SK-N-SH treated with all-trans-retinoic acid at 6 μM for 48 hours (cell line): Measurements from ENCODE around the gene QKI.

Experiments
- ATAC-seq: fragments of 200-7000 bp; cut with Tn5 transposase; 3 replicates; pipeline ENCODE4 v1.9.1; 2020; ENCODE audit warnings: mild to moderate bottlenecking, moderate library complexity
- ARNTL ChIP-seq: fragments of 450-650 bp; formaldehyde crosslinking; IDR thresholded peaks from 2 replicates; pipeline ENCODE4 v1.5.0; 2020; ENCODE audit warnings: low read depth, mild to moderate bottlenecking, moderate library complexity, borderline replicate concordance
- BACH2 ChIP-seq: fragments of 250-450 bp; sonication (Bioruptor Pico); IDR thresholded peaks from 2 replicates; pipeline ENCODE4 v1.9.0; 2021; ENCODE audit warnings: mild to moderate bottlenecking, borderline replicate concordance
- CREB5 ChIP-seq: fragments of 250-450 bp; sonication (Bioruptor Pico); IDR thresholded peaks from 2 replicates; pipeline ENCODE4 v1.5.1; 2020; ENCODE audit warnings: low read depth, mild to moderate bottlenecking, moderate library complexity
- CSDC2 ChIP-seq: fragments of 250-450 bp; sonication (Bioruptor Pico); IDR thresholded peaks from 2 replicates; pipeline ENCODE4 v1.5.0; 2020; ENCODE audit warnings: mild to moderate bottlenecking, moderate library complexity
- ESRRG ChIP-seq: fragments of 250-450 bp; sonication (Bioruptor Pico); IDR thresholded peaks from 2 replicates; pipeline ENCODE4 v1.6.1; 2021; ENCODE audit warnings: mild to moderate bottlenecking
- GLIS3 ChIP-seq: fragments of 250-450 bp; sonication (Bioruptor Pico); IDR thresholded peaks from 2 replicates; pipeline ENCODE4 v1.5.0; 2020; ENCODE audit warnings: mild to moderate bottlenecking, moderate library complexity
- ISL1 ChIP-seq: fragments of 250-450 bp; sonication (Bioruptor Pico); IDR thresholded peaks from 2 replicates; pipeline ENCODE4 v2.1.2; 2022; ENCODE audit warnings: mild to moderate bottlenecking, moderate library complexity
- OSR1 ChIP-seq: fragments of 250-450 bp; sonication (Bioruptor Pico); IDR thresholded peaks from 2 replicates; pipeline ENCODE4 v1.8.0; 2022; ENCODE audit warnings: moderate library complexity, mild to moderate bottlenecking, inconsistent platforms
- PATZ1 ChIP-seq: fragments of 250-450 bp; sonication (Bioruptor Pico); IDR thresholded peaks from 2 replicates; pipeline ENCODE4 v1.8.0; 2020; ENCODE audit warnings: mild to moderate bottlenecking, moderate library complexity, borderline replicate concordance
- POU6F1 ChIP-seq: fragments of 250-450 bp; sonication (Bioruptor Pico); IDR thresholded peaks from 2 replicates; pipeline ENCODE4 v1.8.0; 2021; ENCODE audit warnings: low read depth, mild to moderate bottlenecking, moderate library complexity, borderline replicate concordance
- RARB ChIP-seq: fragments of 250-450 bp; sonication (Bioruptor Pico); IDR thresholded peaks from 2 replicates; pipeline ENCODE4 v1.8.0; 2021; ENCODE audit warnings: mild to moderate bottlenecking, moderate library complexity
- SNAI2 ChIP-seq: fragments of 250-450 bp; sonication (Bioruptor Pico); IDR thresholded peaks from 2 replicates; pipeline ENCODE4 v1.5.0; 2020; ENCODE audit warnings: mild to moderate bottlenecking, moderate library complexity
- TCF4 ChIP-seq: fragments of 250-450 bp; sonication (Bioruptor Pico); IDR thresholded peaks from 2 replicates; pipeline ENCODE4 v1.8.0; 2021; ENCODE audit warnings: mild to moderate bottlenecking, moderate library complexity, borderline replicate concordance
- TOX ChIP-seq: fragments of 250-450 bp; sonication (Bioruptor Pico); IDR thresholded peaks from 2 replicates; pipeline ENCODE4 v1.8.0; 2021; ENCODE audit warnings: mild to moderate bottlenecking, moderate library complexity, borderline replicate concordance
- ZFP30 ChIP-seq: fragments of 450-650 bp; formaldehyde crosslinking; IDR thresholded peaks from 2 replicates; pipeline ENCODE4 v1.5.0; 2022; ENCODE audit warnings: mild to moderate bottlenecking, moderate library complexity
- ZNF565 ChIP-seq: fragments of 450-650 bp; formaldehyde crosslinking; conservative IDR thresholded peaks from 2 replicates; pipeline ENCODE4 v1.5.0; 2020; ENCODE audit warnings: low read depth, mild to moderate bottlenecking, moderate library complexity
- ZNF70 ChIP-seq: fragments of 450-650 bp; formaldehyde crosslinking; IDR thresholded peaks from 2 replicates; pipeline ENCODE4 v1.5.0; 2020; ENCODE audit warnings: mild to moderate bottlenecking, moderate library complexity
- ZNF8 ChIP-seq: fragments of 450-650 bp; formaldehyde crosslinking; IDR thresholded peaks from 2 replicates; pipeline ENCODE4 v1.5.0; 2020; ENCODE audit warnings: mild to moderate bottlenecking, moderate library complexity
- TF ChIP-seq, protein P1 (sequence below): fragments of 250-450 bp; sonication (Bioruptor Pico); IDR thresholded peaks from 2 replicates; pipeline ENCODE4 v1.5.1; 2021; ENCODE audit warnings: mild to moderate bottlenecking, moderate library complexity
- TF ChIP-seq, protein P2 (sequence below): fragments of 250-450 bp; sonication (Bioruptor Pico); IDR thresholded peaks from 2 replicates; pipeline ENCODE4 v1.5.0; 2020; ENCODE audit warnings: mild to moderate bottlenecking, moderate library complexity

QKI gene

DNA sequence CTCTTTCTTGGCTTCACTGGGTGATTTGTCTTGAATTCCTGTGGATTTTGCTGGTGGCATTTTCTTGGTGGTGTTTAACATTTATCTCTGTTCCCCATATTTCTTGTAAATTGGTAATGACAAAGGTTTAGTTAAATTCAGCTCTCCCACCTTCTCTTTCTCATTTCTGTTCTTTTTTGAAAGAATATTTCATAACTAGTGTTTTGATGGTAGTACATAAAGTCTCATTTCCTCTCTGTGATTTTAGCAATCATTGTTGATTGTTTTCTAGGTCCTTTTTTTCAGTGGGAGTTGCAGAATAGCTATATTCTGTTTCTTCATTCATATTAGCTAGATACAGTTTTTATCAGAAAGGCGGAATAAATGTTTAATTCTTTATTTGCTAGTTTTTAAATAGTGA lies 73.1 kb downstream of the QKI start:
- TF ChIP-seq ZFP30 (CRISPR knock-in tag) (no peak), POU6F1 (CRISPR knock-in tag) (no peak), TCF4 (CRISPR knock-in tag) (no peak), RARB (no peak)
- ATAC-seq = no peak

- peak; percentile 72 for ATAC-seq
- TF ChIP-seq TOX (CRISPR knock-in tag) (no peak), ESRRG (CRISPR knock-in tag) (no peak), GLIS3 (no peak), RARB (no peak), CSDC2 (CRISPR knock-in tag) (no peak), ARNTL (CRISPR knock-in tag) (no peak), TCF4 (CRISPR knock-in tag) (no peak), ZFP30 (CRISPR knock-in tag) (no peak), ZNF565 (no peak), OSR1 (CRISPR knock-in tag) (no peak), ZNF8 (CRISPR knock-in tag) (no peak), ZNF70 (CRISPR knock-in tag) (no peak), BACH2 (no peak), POU6F1 (CRISPR knock-in tag) (no peak), SNAI2 (no peak)
- TF ChIP-seq, protein P1, sequence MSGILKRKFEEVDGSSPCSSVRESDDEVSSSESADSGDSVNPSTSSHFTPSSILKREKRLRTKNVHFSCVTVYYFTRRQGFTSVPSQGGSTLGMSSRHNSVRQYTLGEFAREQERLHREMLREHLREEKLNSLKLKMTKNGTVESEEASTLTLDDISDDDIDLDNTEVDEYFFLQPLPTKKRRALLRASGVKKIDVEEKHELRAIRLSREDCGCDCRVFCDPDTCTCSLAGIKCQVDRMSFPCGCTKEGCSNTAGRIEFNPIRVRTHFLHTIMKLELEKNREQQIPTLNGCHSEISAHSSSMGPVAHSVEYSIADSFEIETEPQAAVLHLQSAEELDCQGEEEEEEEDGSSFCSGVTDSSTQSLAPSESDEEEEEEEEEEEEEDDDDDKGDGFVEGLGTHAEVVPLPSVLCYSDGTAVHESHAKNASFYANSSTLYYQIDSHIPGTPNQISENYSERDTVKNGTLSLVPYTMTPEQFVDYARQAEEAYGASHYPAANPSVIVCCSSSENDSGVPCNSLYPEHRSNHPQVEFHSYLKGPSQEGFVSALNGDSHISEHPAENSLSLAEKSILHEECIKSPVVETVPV (CRISPR knock-in tag) = no peak
- TF ChIP-seq, protein P2, sequence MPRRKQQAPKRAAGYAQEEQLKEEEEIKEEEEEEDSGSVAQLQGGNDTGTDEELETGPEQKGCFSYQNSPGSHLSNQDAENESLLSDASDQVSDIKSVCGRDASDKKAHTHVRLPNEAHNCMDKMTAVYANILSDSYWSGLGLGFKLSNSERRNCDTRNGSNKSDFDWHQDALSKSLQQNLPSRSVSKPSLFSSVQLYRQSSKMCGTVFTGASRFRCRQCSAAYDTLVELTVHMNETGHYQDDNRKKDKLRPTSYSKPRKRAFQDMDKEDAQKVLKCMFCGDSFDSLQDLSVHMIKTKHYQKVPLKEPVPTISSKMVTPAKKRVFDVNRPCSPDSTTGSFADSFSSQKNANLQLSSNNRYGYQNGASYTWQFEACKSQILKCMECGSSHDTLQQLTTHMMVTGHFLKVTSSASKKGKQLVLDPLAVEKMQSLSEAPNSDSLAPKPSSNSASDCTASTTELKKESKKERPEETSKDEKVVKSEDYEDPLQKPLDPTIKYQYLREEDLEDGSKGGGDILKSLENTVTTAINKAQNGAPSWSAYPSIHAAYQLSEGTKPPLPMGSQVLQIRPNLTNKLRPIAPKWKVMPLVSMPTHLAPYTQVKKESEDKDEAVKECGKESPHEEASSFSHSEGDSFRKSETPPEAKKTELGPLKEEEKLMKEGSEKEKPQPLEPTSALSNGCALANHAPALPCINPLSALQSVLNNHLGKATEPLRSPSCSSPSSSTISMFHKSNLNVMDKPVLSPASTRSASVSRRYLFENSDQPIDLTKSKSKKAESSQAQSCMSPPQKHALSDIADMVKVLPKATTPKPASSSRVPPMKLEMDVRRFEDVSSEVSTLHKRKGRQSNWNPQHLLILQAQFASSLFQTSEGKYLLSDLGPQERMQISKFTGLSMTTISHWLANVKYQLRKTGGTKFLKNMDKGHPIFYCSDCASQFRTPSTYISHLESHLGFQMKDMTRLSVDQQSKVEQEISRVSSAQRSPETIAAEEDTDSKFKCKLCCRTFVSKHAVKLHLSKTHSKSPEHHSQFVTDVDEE (CRISPR knock-in tag) = no peak
Observed at GRCh38 chr6:163489584-163489983, 75.1 kb downstream of the QKI start.

DNA sequence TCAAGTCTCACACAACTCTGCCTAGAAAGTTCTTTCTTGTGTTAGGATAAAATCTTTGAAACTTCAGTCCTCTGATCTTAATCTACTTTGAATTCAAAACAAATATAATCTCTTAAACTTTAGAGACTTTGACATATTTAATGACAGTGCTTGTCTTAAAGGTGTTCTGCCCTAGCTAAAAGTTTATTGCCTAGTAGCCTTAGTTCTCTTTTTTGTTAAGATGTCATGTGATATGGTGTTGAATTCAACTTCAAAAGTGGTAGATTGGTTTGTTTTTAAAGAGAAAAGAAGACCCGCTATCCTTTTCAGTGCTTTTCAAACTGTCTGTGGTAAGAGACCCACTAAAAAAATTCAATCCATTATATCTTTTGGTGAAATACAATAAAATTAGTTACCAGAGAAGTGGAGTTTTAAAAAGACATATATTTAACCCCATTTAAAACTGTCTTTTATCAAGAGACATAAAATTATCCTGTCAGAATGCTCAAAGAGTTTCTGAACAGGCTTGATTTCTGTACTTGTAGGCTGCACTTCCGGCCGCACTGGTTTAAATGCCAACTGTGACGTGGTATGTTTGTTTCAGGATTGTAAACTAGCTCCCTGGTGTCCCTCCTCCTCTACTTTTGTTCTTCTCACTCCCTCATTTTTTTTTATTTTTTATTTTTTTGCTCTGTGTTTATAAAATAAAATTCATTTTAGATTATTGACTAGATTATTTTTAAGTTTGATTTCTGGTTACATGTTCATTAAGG lies 76.5 kb downstream of the QKI start:
- TF ChIP-seq CSDC2 (CRISPR knock-in tag) (no peak), ZNF70 (CRISPR knock-in tag) (no peak), OSR1 (CRISPR knock-in tag) (no peak), ZFP30 (CRISPR knock-in tag) (no peak), ISL1 (no peak), ZNF8 (CRISPR knock-in tag) (no peak), POU6F1 (CRISPR knock-in tag) (no peak), CREB5 (CRISPR knock-in tag) (no peak), PATZ1 (no peak), ESRRG (CRISPR knock-in tag) (no peak), ZNF565 (no peak)
- no peak for ATAC-seq
